HepG2 (cell line): Measurements from ENCODE around the gene PDE1C. TPM values are rescaled to one million over a fixed set of nuclear protein-coding genes. Genes with fewer than 3 reads are reported as not detected.

Source experiments
- ATAC-seq: fragments of 200-7000 bp; cut with Tn5 transposase; 3 replicates; pipeline ENCODE4 v1.9.1; 2020; ENCODE audit warnings: mild to moderate bottlenecking, moderate library complexity
- BruUV-seq: library from RNA; stranded (reverse); fragments of 400-500 nt; replicated peaks from 2 replicates; lab custom pipeline; 2021; lab: Mats Ljungman, UMichigan
- CTCF ChIA-PET: fragments of 300-600 bp; formaldehyde crosslinking; extraction: SDS; loops from one replicate; lab custom pipeline; 2021; ENCODE audit warnings: low total read pairs, inconsistent platforms, low intra/inter-chr PET ratio; lab: Yijun Ruan, JAX
- POLR2A ChIA-PET: fragments of 350-600 bp; sonication (Branson Sonifier 250); formaldehyde crosslinking; loops from one replicate; lab custom pipeline; 2020; ENCODE audit warnings: antibody characterized with exemption, inconsistent platforms; lab: Yijun Ruan, JAX
- DNase-seq: peaks from one replicate; pipeline ENCODE4 v3.0.0-alpha.2; 2015; ENCODE audit warnings: low spot score
- FAIRE-seq: peaks from 3 replicates; lab custom pipeline; 2011; peaks lifted over from hg19 to GRCh38; lab: Jason Lieb, UNC
- H2AFZ ChIP-seq: one replicate; pipeline ENCODE4 v1.6.1; 2011; ENCODE audit warnings: low read length, inconsistent platforms
- H3K27ac ChIP-seq: fragments of 300-600 bp; 3 replicates; pipeline ENCODE4 v1.8.0; 2011; ENCODE audit warnings: mixed run types, mild to moderate bottlenecking, mixed read lengths, low read length, inconsistent platforms; ENCODE audit not compliant: insufficient read depth; ENCODE audit errors: extremely low read length
- H3K27me3 ChIP-seq, 2 experiments: fragments of 200-600 bp in 1 of 2; 2 replicates in 1 of 2; 3 replicates in 1 of 2; pipeline versions ENCODE4 v1.6.0 to v1.8.0; 2011; ENCODE audit warnings: low read length in 2 of 2, mild to moderate bottlenecking in 2 of 2, moderate library complexity in 2 of 2, inconsistent platforms in 1 of 2; ENCODE audit not compliant: insufficient read depth in 2 of 2, control insufficient read depth in 1 of 2
- H3K36me3 ChIP-seq, 2 experiments: fragments of 200-600 bp in 1 of 2; replicated peaks in 1 of 2; 2 replicates in 1 of 2; 3 replicates in 1 of 2; pipeline versions ENCODE4 v1.5.1 to v1.8.0; 2011; ENCODE audit warnings: low read length in 2 of 2, inconsistent platforms in 1 of 2; ENCODE audit not compliant: insufficient read depth in 2 of 2, control insufficient read depth in 1 of 2
- H3K4me1 ChIP-seq: 2 replicates; pipeline ENCODE4 v1.5.1; 2012; ENCODE audit warnings: low read length, inconsistent platforms; ENCODE audit not compliant: insufficient read depth
- H3K4me2 ChIP-seq: 2 replicates; pipeline ENCODE4 v1.6.0; 2011; ENCODE audit warnings: low read depth, low read length, inconsistent platforms
- H3K4me3 ChIP-seq, 3 experiments: fragments of 200-600 bp in 1 of 3; sonication (generic), shearing (Covaris generic) in 1 of 3; replicated peaks in 1 of 3; 2 replicates each; pipeline ENCODE4 v1.5.1; 2011 to 2016; ENCODE audit warnings: low read length in 3 of 3, inconsistent platforms in 2 of 3, low read depth in 2 of 3, mild to moderate bottlenecking in 2 of 3, control low read depth in 1 of 3, mixed read lengths in 1 of 3; ENCODE audit not compliant: insufficient read depth in 1 of 3
- H3K79me2 ChIP-seq: one replicate; pipeline ENCODE4 v1.6.1; 2011; ENCODE audit warnings: low read length, inconsistent platforms; ENCODE audit not compliant: insufficient read depth
- H3K9ac ChIP-seq: 2 replicates; pipeline ENCODE4 v1.6.0; 2011; ENCODE audit warnings: mild to moderate bottlenecking, low read depth, low read length, inconsistent platforms; ENCODE audit not compliant: insufficient read depth
- H3K9me3 ChIP-seq: 2 replicates; pipeline ENCODE4 v1.5.1; 2012; ENCODE audit warnings: mild to moderate bottlenecking, low read length
- H4K20me1 ChIP-seq: 2 replicates; pipeline ENCODE4 v1.6.0; 2011; ENCODE audit warnings: inconsistent platforms, mild to moderate bottlenecking, low read length, moderate library complexity; ENCODE audit not compliant: insufficient read depth
- DNMT3B ChIP-seq: conservative IDR thresholded peaks from 2 replicates; pipeline ENCODE4 v1.6.1; 2016; ENCODE audit warnings: missing biosample characterization, control low read depth
- JDP2 ChIP-seq: sonication (generic); formaldehyde crosslinking; IDR thresholded peaks from 2 replicates; pipeline ENCODE4 v1.8.1; 2022; ENCODE audit warnings: missing genetic modification reagents, borderline replicate concordance
- MIER2 ChIP-seq: IDR thresholded peaks from 2 replicates; pipeline ENCODE4 v1.6.1; 2016; ENCODE audit warnings: missing biosample characterization, missing genetic modification reagents
- SNRNP70 ChIP-seq: fragments of 200-400 bp; formaldehyde crosslinking; IDR thresholded peaks from 2 replicates; pipeline ENCODE4 v1.6.1; 2017; ENCODE audit warnings: mild to moderate bottlenecking, low read depth, low read length, moderate library complexity
- ZNF569 ChIP-seq: sonication (generic); formaldehyde crosslinking; IDR thresholded peaks from 2 replicates; pipeline ENCODE4 v1.5.0; 2020; ENCODE audit warnings: mild to moderate bottlenecking, missing genetic modification reagents, moderate library complexity, borderline replicate concordance
- ZNF589 ChIP-seq: sonication (generic); formaldehyde crosslinking; conservative IDR thresholded peaks from 2 replicates; pipeline ENCODE4 v1.8.0; 2022; ENCODE audit warnings: mild to moderate bottlenecking, moderate library complexity, missing genetic modification reagents
- ZNF766 ChIP-seq: sonication (generic); formaldehyde crosslinking; IDR thresholded peaks from 2 replicates; pipeline ENCODE4 v1.5.0; 2020; ENCODE audit warnings: missing genetic modification reagents, borderline replicate concordance
- ZNF768 ChIP-seq: sonication (generic); formaldehyde crosslinking; IDR thresholded peaks from 2 replicates; pipeline ENCODE4 v1.4.0; 2020; ENCODE audit warnings: missing genetic modification reagents
- ZSCAN22 ChIP-seq: sonication (generic); formaldehyde crosslinking; IDR thresholded peaks from 2 replicates; pipeline ENCODE4 v1.4.0; 2020; ENCODE audit warnings: mild to moderate bottlenecking, missing genetic modification reagents
- ZUFSP ChIP-seq: sonication (generic); formaldehyde crosslinking; IDR thresholded peaks from 2 replicates; pipeline ENCODE4 v1.9.0; 2021; ENCODE audit warnings: missing genetic modification reagents, mild to moderate bottlenecking, borderline replicate concordance
- WGBS: methylation state at CpG from one replicate; pipeline ENCODE4 v1.1.6; 2017; ENCODE audit warnings: low lambda C conversion rate; 5-methylcytosine and 5-hydroxymethylcytosine counted together
- in situ Hi-C: cut with HindIII; loops from 2 replicates; pipeline ENCODE4 v1.10.0; 2017; ENCODE audit warnings: low pct_unique_long_range_greater_than_20kb; ENCODE audit not compliant: extremely low pct_ligation_motif_present
- intact Hi-C: fragments of 100-400 bp; cut with micrococcal nuclease; formaldehyde crosslinking; loops from one replicate; pipeline ENCODE4 v1.10.0; 2022; ENCODE audit not compliant: unreplicated experiment
- polyA plus RNA-seq, 8 experiments: library from polyadenylated mRNA; depleted of rRNA in 3 of 8; stranded (reverse) in 7 of 8; unstranded in 1 of 8; fragments of >200 nt; fragmentation: Illumina TruSeq in 4 of 8; extraction: Trizol in 4 of 8; gene quantifications; 2 replicates each; pipeline versions ENCODE4 v1.2.1 to v1.2.3, GENCODE V29; 2011 to 2016; ENCODE audit warnings: low read depth in 4 of 8, missing spikeins in 1 of 8, mixed read lengths in 1 of 8; ENCODE audit not compliant: insufficient read depth in 1 of 8
- total RNA-seq, 5 experiments: library from RNA; depleted of rRNA; stranded (reverse); fragments of >200 nt; fragmentation: Illumina TruSeq; extraction: Trizol; gene quantifications; 2 replicates each; pipeline ENCODE4 v1.2.3, GENCODE V29; 2016; ENCODE audit warnings: low read depth in 1 of 5
- TF ChIP-seq, protein P1 (sequence below): sonication (generic); formaldehyde crosslinking; IDR thresholded peaks from one replicate; pipeline ENCODE4 v1.5.1; 2020; ENCODE audit warnings: mild to moderate bottlenecking, missing genetic modification reagents; ENCODE audit errors: not compliant biosample characterization
- TF ChIP-seq, protein P2 (sequence below): sonication (generic); formaldehyde crosslinking; conservative IDR thresholded peaks from 2 replicates; pipeline ENCODE4 v1.8.0; 2022; ENCODE audit warnings: low read depth, missing genetic modification reagents

Gene PDE1C
- total and polyA plus RNA-seq, 2 of the 13 experiments (the other 11 are each of a cell fraction or from before 2014, with no cell fraction given), result not detected

GRCh38 chr7:31772211-31772610 lies 298.0 kb downstream of the PDE1C start:
- TF ChIP-seq, protein P1, sequence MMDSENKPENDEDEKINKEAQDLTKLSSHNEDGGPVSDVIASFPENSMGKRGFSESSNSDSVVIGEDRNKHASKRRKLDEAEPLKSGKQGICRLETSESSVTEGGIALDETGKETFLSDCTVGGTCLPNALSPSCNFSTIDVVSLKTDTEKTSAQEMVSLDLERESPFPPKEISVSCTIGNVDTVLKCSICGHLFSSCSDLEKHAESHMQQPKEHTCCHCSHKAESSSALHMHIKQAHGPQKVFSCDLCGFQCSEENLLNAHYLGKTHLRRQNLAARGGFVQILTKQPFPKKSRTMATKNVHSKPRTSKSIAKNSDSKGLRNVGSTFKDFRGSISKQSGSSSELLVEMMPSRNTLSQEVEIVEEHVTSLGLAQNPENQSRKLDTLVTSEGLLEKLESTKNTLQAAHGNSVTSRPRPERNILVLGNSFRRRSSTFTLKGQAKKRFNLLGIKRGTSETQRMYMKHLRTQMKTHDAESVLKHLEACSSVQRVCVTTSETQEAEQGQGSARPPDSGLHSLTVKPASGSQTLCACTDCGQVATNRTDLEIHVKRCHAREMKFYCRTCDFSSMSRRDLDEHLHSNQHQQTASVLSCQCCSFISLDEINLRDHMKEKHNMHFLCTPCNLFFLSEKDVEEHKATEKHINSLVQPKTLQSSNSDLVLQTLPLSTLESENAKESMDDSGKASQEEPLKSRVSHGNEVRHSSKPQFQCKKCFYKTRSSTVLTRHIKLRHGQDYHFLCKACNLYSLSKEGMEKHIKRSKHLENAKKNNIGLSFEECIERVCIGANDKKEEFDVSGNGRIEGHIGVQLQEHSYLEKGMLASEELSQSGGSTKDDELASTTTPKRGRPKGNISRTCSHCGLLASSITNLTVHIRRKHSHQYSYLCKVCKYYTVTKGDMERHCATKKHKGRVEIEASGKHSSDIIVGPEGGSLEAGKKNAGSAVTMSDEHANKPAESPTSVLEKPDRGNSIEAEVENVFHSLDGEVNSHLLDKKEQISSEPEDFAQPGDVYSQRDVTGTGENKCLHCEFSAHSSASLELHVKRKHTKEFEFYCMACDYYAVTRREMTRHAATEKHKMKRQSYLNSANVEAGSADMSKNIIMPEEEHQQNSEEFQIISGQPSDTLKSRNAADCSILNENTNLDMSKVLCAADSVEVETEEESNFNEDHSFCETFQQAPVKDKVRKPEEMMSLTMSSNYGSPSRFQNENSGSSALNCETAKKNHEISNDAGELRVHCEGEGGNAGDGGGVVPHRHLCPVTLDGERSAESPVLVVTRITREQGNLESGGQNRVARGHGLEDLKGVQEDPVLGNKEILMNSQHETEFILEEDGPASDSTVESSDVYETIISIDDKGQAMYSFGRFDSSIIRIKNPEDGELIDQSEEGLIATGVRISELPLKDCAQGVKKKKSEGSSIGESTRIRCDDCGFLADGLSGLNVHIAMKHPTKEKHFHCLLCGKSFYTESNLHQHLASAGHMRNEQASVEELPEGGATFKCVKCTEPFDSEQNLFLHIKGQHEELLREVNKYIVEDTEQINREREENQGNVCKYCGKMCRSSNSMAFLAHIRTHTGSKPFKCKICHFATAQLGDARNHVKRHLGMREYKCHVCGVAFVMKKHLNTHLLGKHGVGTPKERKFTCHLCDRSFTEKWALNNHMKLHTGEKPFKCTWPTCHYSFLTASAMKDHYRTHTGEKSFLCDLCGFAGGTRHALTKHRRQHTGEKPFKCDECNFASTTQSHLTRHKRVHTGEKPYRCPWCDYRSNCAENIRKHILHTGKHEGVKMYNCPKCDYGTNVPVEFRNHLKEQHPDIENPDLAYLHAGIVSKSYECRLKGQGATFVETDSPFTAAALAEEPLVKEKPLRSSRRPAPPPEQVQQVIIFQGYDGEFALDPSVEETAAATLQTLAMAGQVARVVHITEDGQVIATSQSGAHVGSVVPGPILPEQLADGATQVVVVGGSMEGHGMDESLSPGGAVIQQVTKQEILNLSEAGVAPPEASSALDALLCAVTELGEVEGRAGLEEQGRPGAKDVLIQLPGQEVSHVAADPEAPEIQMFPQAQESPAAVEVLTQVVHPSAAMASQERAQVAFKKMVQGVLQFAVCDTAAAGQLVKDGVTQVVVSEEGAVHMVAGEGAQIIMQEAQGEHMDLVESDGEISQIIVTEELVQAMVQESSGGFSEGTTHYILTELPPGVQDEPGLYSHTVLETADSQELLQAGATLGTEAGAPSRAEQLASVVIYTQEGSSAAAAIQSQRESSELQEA (CRISPR knock-in tag), result no peak
- TF ChIP-seq SNRNP70 (no peak), ZNF766 (CRISPR knock-in tag) (no peak), MIER2 (no peak), ZNF589 (CRISPR knock-in tag) (no peak), ZUFSP (no peak), ZSCAN22 (no peak), ZNF768 (CRISPR knock-in tag) (no peak), JDP2 (CRISPR knock-in tag) (no peak), DNMT3B (no peak), ZNF569 (CRISPR knock-in tag) (no peak)
- TF ChIP-seq, protein P2, sequence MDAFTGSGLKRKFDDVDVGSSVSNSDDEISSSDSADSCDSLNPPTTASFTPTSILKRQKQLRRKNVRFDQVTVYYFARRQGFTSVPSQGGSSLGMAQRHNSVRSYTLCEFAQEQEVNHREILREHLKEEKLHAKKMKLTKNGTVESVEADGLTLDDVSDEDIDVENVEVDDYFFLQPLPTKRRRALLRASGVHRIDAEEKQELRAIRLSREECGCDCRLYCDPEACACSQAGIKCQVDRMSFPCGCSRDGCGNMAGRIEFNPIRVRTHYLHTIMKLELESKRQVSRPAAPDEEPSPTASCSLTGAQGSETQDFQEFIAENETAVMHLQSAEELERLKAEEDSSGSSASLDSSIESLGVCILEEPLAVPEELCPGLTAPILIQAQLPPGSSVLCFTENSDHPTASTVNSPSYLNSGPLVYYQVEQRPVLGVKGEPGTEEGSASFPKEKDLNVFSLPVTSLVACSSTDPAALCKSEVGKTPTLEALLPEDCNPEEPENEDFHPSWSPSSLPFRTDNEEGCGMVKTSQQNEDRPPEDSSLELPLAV, result no peak
- TF ChIP-seq, all 625 proteins: peak for 0
- Histone ChIP-seq H3K27ac (no peak overlapping the region), H3K9me3 (no peaks in the 10 kb centered on the region), H3K4me1 (no peaks in the 10 kb centered on the region), H3K79me2 (no peaks in the 10 kb centered on the region), H4K20me1 (no peaks in the 10 kb centered on the region), H3K9ac (no peak overlapping the region), H3K4me2 (no peak overlapping the region), H3K4me3 (no peak overlapping the region), H3K27me3 (peaks cover 0 to 4% of the 10 kb centered on the region in 2 experiments; a peak in 1 of 5 replicates), H3K36me3 (no peaks in the 10 kb centered on the region), H2AFZ (no peak overlapping the region)
- ChIA-PET POLR2A (no interaction called here), CTCF (no interaction called here)
- no TSS peak for BruUV-seq
- ATAC-seq (no peak), DNase-seq (no peak), FAIRE-seq (no peak)
- 5% methylated on average over 2 of the region's 2 CpGs for WGBS
- in situ Hi-C loops, result no loop called here
- intact Hi-C loops, result no loop called here
